Neural cell (in vitro differentiated cells): ENCODE measurements around the gene PSMD13.

Experiments used
- MXI1 ChIP-seq: fragments of 450-650 bp; conservative IDR thresholded peaks from 2 replicates; pipeline ENCODE4 v1.6.1; 2014; ENCODE audit warnings: antibody characterized with exemption, mild to moderate bottlenecking; ENCODE audit not compliant: poor library complexity, severe bottlenecking
- POLR2AphosphoS5 ChIP-seq: IDR thresholded peaks from 2 replicates; pipeline ENCODE4 v1.6.1; 2012
- RAD21 ChIP-seq: fragments of 450-650 bp; conservative IDR thresholded peaks from 2 replicates; pipeline ENCODE4 v1.6.1; 2014; ENCODE audit warnings: antibody characterized with exemption, mild to moderate bottlenecking, moderate library complexity
- TF ChIP-seq, protein P1 (sequence below): fragments of 450-650 bp; IDR thresholded peaks from 2 replicates; pipeline ENCODE4 v1.5.1; 2014; ENCODE audit warnings: antibody characterized with exemption, mild to moderate bottlenecking, moderate library complexity; ENCODE audit not compliant: poor library complexity, severe bottlenecking
- TF ChIP-seq, protein P2 (sequence below): IDR thresholded peaks from 2 replicates; pipeline ENCODE4 v1.6.1; 2012; ENCODE audit warnings: borderline replicate concordance

GRCh38 chr11:224424-224823 is 12.4 kb upstream of the PSMD13 start:
- TF ChIP-seq RAD21 (no peak), POLR2AphosphoS5 (no peak), MXI1 (no peak)
- TF ChIP-seq, protein P1, sequence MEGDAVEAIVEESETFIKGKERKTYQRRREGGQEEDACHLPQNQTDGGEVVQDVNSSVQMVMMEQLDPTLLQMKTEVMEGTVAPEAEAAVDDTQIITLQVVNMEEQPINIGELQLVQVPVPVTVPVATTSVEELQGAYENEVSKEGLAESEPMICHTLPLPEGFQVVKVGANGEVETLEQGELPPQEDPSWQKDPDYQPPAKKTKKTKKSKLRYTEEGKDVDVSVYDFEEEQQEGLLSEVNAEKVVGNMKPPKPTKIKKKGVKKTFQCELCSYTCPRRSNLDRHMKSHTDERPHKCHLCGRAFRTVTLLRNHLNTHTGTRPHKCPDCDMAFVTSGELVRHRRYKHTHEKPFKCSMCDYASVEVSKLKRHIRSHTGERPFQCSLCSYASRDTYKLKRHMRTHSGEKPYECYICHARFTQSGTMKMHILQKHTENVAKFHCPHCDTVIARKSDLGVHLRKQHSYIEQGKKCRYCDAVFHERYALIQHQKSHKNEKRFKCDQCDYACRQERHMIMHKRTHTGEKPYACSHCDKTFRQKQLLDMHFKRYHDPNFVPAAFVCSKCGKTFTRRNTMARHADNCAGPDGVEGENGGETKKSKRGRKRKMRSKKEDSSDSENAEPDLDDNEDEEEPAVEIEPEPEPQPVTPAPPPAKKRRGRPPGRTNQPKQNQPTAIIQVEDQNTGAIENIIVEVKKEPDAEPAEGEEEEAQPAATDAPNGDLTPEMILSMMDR, result no peak
- TF ChIP-seq, protein P2, sequence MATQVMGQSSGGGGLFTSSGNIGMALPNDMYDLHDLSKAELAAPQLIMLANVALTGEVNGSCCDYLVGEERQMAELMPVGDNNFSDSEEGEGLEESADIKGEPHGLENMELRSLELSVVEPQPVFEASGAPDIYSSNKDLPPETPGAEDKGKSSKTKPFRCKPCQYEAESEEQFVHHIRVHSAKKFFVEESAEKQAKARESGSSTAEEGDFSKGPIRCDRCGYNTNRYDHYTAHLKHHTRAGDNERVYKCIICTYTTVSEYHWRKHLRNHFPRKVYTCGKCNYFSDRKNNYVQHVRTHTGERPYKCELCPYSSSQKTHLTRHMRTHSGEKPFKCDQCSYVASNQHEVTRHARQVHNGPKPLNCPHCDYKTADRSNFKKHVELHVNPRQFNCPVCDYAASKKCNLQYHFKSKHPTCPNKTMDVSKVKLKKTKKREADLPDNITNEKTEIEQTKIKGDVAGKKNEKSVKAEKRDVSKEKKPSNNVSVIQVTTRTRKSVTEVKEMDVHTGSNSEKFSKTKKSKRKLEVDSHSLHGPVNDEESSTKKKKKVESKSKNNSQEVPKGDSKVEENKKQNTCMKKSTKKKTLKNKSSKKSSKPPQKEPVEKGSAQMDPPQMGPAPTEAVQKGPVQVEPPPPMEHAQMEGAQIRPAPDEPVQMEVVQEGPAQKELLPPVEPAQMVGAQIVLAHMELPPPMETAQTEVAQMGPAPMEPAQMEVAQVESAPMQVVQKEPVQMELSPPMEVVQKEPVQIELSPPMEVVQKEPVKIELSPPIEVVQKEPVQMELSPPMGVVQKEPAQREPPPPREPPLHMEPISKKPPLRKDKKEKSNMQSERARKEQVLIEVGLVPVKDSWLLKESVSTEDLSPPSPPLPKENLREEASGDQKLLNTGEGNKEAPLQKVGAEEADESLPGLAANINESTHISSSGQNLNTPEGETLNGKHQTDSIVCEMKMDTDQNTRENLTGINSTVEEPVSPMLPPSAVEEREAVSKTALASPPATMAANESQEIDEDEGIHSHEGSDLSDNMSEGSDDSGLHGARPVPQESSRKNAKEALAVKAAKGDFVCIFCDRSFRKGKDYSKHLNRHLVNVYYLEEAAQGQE, result no peak
